ENCODE data around the gene DEF6.
"Not testable (repeated sequence)": the region's sequence is repeated elsewhere in the genome, so short reads cannot be mapped to it uniquely, and the experiment has no call there.

- TF ChIP-seq EZH2phosphoT487 (IDR thresholded peaks at IDR 0.05; ENCODE audit: borderline replicate concordance, low read length); CTCF (conservative IDR thresholded peaks at IDR 0.05; ENCODE audit: low read depth, low read length): not testable (repeated sequence)
These were observed 10.9 kb downstream of the DEF6 start for GRCh38 chr6:35308543-35308942.

All from PC-3 (cell line).